GM23338 (cell line): ENCODE results near the gene SCTR. TPM values are rescaled to one million over a fixed set of nuclear protein-coding genes. Genes with fewer than 3 reads are reported as not detected.

Source experiments
- ATAC-seq: fragments of 200-7000 bp; cut with Tn5 transposase; 3 replicates; pipeline ENCODE4 v1.9.1; 2020
- DNase-seq: peaks from one replicate; pipeline ENCODE4 v3.0.0-alpha.2; 2015; ENCODE audit warnings: low spot score
- H2AFZ ChIP-seq: fragments of 200-600 bp; sonication (generic); 2 replicates; pipeline ENCODE4 v1.8.0; 2016; ENCODE audit warnings: antibody characterized with exemption, mild to moderate bottlenecking, moderate library complexity
- H3F3A ChIP-seq: fragments of 200-600 bp; sonication (generic); replicated peaks from 2 replicates; pipeline ENCODE4 v1.8.0; 2017; ENCODE audit warnings: antibody characterized with exemption, mixed run types, low read depth
- H3K27ac ChIP-seq: fragments of 200-600 bp; sonication (generic); 2 replicates; pipeline ENCODE4 v1.6.1; 2016; ENCODE audit warnings: low read depth
- H3K27me3 ChIP-seq: fragments of 200-600 bp; sonication (generic); 2 replicates; pipeline ENCODE4 v1.8.0; 2016; ENCODE audit warnings: mild to moderate bottlenecking, mixed run types, moderate library complexity; ENCODE audit not compliant: insufficient read depth
- H3K36me3 ChIP-seq: fragments of 200-600 bp; sonication (generic); 2 replicates; pipeline ENCODE4 v1.8.0; 2016; ENCODE audit warnings: mild to moderate bottlenecking; ENCODE audit not compliant: insufficient read depth
- H3K4me1 ChIP-seq: fragments of 200-600 bp; sonication (generic); 2 replicates; pipeline ENCODE4 v1.8.0; 2016; ENCODE audit warnings: mild to moderate bottlenecking, moderate library complexity; ENCODE audit not compliant: insufficient read depth
- H3K4me2 ChIP-seq: fragments of 200-600 bp; sonication (generic); 2 replicates; pipeline ENCODE4 v1.7.1; 2017; ENCODE audit warnings: mixed run types
- H3K4me3 ChIP-seq: fragments of 200-600 bp; sonication (generic); 2 replicates; pipeline ENCODE4 v1.6.1; 2016; ENCODE audit warnings: mixed run types
- H3K79me2 ChIP-seq: fragments of 200-600 bp; sonication (generic); replicated peaks from 2 replicates; pipeline ENCODE4 v1.8.0; 2017; ENCODE audit warnings: mild to moderate bottlenecking; ENCODE audit not compliant: insufficient read depth
- H3K9me2 ChIP-seq: fragments of 200-600 bp; sonication (generic); 2 replicates; pipeline ENCODE4 v1.8.0; 2017; ENCODE audit not compliant: insufficient read depth
- H4K20me1 ChIP-seq: fragments of 200-600 bp; sonication (generic); replicated peaks from 2 replicates; pipeline ENCODE4 v1.8.0; 2017; ENCODE audit warnings: mild to moderate bottlenecking; ENCODE audit not compliant: insufficient read depth
- H3K27ac Mint-ChIP-seq: 2 replicates; pipeline ENCODE4 v1.8.0; 2020; ENCODE audit warnings: inconsistent platforms, mild to moderate bottlenecking, moderate library complexity, mixed read lengths
- H3K27me3 Mint-ChIP-seq: 3 replicates; pipeline ENCODE4 v1.8.0; 2022; ENCODE audit warnings: low read depth, mild to moderate bottlenecking, moderate library complexity, mixed read lengths, inconsistent platforms; ENCODE audit not compliant: insufficient read depth, poor library complexity
- H3K36me3 Mint-ChIP-seq: 3 replicates; pipeline ENCODE4 v1.8.0; 2021; ENCODE audit warnings: low read depth, mild to moderate bottlenecking, inconsistent platforms, moderate library complexity, mixed read lengths
- H3K4me1 Mint-ChIP-seq: 3 replicates; pipeline ENCODE4 v1.8.0; 2020; ENCODE audit warnings: mild to moderate bottlenecking, inconsistent platforms, mixed read lengths
- H3K4me3 Mint-ChIP-seq: 3 replicates; pipeline ENCODE4 v1.8.0; 2021; ENCODE audit warnings: moderate library complexity, mild to moderate bottlenecking, inconsistent platforms, mixed read lengths
- H3K9me3 Mint-ChIP-seq: 3 replicates; pipeline ENCODE4 v1.8.0; 2020; ENCODE audit warnings: moderate library complexity, mild to moderate bottlenecking, inconsistent platforms, mixed read lengths
- CREB1 ChIP-seq: fragments of 250-450 bp; sonication (Bioruptor Pico); IDR thresholded peaks from 2 replicates; pipeline ENCODE4 v1.5.0; 2020; ENCODE audit warnings: low read depth, mild to moderate bottlenecking, moderate library complexity
- ETS1 ChIP-seq: IDR thresholded peaks from 2 replicates; pipeline ENCODE4 v1.6.1; 2016; ENCODE audit warnings: antibody characterized with exemption
- EZH2 ChIP-seq: fragments of 200-600 bp; sonication (generic); IDR thresholded peaks from one replicate; pipeline ENCODE4 v1.8.0; 2017; ENCODE audit warnings: antibody characterized with exemption, mild to moderate bottlenecking, low read depth; ENCODE audit not compliant: unreplicated experiment
- EZH2phosphoT487 ChIP-seq: fragments of 200-600 bp; sonication (generic); IDR thresholded peaks from one replicate; pipeline ENCODE4 v1.8.1; 2018; ENCODE audit warnings: antibody characterized with exemption; ENCODE audit not compliant: unreplicated experiment
- JUNB ChIP-seq: IDR thresholded peaks from one replicate; pipeline ENCODE4 v1.6.1; 2016; ENCODE audit warnings: antibody characterized with exemption; ENCODE audit not compliant: unreplicated experiment
- POLR2AphosphoS5 ChIP-seq: IDR thresholded peaks from 2 replicates; pipeline ENCODE4 v1.6.1; 2016; ENCODE audit warnings: antibody characterized with exemption, low read depth
- STAT1 ChIP-seq: IDR thresholded peaks from one replicate; pipeline ENCODE4 v1.6.1; 2016; ENCODE audit warnings: antibody characterized with exemption; ENCODE audit not compliant: unreplicated experiment
- ZNF114 ChIP-seq: fragments of 250-450 bp; sonication (Bioruptor Pico); IDR thresholded peaks from 2 replicates; pipeline ENCODE4 v1.5.0; 2020; ENCODE audit warnings: mild to moderate bottlenecking, moderate library complexity
- ZNF331 ChIP-seq: fragments of 250-450 bp; sonication (Bioruptor Pico); IDR thresholded peaks from 2 replicates; pipeline ENCODE4 v1.5.0; 2020; ENCODE audit warnings: low read depth, mild to moderate bottlenecking, moderate library complexity
- polyA plus RNA-seq: library from polyadenylated mRNA; unstranded; fragments of >200 nt; fragmentation: Nextera tagmentation; extraction: Ambion mirVana; gene quantifications from 2 replicates; pipeline ENCODE4 v1.2.1, GENCODE V29; 2016
- total RNA-seq: library from RNA; depleted of rRNA; stranded (reverse); fragments of >200 nt; shearing (Covaris generic); gene quantifications from 2 replicates; pipeline ENCODE4 v1.2.3, GENCODE V29; 2014
- TF ChIP-seq, protein P1 (sequence below): fragments of 250-450 bp; sonication (Bioruptor Pico); IDR thresholded peaks from 2 replicates; pipeline ENCODE4 v1.5.0; 2020; ENCODE audit warnings: mild to moderate bottlenecking, moderate library complexity
- TF ChIP-seq, protein P2 (sequence below): IDR thresholded peaks from one replicate; pipeline ENCODE4 v1.6.1; 2018; ENCODE audit warnings: antibody characterized with exemption; ENCODE audit not compliant: unreplicated experiment
- TF ChIP-seq, protein P3 (sequence below), 2 experiments: fragments of 200-600 bp in 1 of 2; sonication (generic) in 1 of 2; conservative IDR thresholded peaks; 2 replicates each; pipeline versions ENCODE4 v1.5.1 to v1.6.1; 2016 to 2017; ENCODE audit warnings: antibody characterized with exemption in 2 of 2, low read depth in 2 of 2, mild to moderate bottlenecking in 2 of 2, moderate library complexity in 1 of 2

SCTR gene
- total and polyA plus RNA-seq, 2 experiments from 2014 or later, result not detected

- TF ChIP-seq, protein P1, sequence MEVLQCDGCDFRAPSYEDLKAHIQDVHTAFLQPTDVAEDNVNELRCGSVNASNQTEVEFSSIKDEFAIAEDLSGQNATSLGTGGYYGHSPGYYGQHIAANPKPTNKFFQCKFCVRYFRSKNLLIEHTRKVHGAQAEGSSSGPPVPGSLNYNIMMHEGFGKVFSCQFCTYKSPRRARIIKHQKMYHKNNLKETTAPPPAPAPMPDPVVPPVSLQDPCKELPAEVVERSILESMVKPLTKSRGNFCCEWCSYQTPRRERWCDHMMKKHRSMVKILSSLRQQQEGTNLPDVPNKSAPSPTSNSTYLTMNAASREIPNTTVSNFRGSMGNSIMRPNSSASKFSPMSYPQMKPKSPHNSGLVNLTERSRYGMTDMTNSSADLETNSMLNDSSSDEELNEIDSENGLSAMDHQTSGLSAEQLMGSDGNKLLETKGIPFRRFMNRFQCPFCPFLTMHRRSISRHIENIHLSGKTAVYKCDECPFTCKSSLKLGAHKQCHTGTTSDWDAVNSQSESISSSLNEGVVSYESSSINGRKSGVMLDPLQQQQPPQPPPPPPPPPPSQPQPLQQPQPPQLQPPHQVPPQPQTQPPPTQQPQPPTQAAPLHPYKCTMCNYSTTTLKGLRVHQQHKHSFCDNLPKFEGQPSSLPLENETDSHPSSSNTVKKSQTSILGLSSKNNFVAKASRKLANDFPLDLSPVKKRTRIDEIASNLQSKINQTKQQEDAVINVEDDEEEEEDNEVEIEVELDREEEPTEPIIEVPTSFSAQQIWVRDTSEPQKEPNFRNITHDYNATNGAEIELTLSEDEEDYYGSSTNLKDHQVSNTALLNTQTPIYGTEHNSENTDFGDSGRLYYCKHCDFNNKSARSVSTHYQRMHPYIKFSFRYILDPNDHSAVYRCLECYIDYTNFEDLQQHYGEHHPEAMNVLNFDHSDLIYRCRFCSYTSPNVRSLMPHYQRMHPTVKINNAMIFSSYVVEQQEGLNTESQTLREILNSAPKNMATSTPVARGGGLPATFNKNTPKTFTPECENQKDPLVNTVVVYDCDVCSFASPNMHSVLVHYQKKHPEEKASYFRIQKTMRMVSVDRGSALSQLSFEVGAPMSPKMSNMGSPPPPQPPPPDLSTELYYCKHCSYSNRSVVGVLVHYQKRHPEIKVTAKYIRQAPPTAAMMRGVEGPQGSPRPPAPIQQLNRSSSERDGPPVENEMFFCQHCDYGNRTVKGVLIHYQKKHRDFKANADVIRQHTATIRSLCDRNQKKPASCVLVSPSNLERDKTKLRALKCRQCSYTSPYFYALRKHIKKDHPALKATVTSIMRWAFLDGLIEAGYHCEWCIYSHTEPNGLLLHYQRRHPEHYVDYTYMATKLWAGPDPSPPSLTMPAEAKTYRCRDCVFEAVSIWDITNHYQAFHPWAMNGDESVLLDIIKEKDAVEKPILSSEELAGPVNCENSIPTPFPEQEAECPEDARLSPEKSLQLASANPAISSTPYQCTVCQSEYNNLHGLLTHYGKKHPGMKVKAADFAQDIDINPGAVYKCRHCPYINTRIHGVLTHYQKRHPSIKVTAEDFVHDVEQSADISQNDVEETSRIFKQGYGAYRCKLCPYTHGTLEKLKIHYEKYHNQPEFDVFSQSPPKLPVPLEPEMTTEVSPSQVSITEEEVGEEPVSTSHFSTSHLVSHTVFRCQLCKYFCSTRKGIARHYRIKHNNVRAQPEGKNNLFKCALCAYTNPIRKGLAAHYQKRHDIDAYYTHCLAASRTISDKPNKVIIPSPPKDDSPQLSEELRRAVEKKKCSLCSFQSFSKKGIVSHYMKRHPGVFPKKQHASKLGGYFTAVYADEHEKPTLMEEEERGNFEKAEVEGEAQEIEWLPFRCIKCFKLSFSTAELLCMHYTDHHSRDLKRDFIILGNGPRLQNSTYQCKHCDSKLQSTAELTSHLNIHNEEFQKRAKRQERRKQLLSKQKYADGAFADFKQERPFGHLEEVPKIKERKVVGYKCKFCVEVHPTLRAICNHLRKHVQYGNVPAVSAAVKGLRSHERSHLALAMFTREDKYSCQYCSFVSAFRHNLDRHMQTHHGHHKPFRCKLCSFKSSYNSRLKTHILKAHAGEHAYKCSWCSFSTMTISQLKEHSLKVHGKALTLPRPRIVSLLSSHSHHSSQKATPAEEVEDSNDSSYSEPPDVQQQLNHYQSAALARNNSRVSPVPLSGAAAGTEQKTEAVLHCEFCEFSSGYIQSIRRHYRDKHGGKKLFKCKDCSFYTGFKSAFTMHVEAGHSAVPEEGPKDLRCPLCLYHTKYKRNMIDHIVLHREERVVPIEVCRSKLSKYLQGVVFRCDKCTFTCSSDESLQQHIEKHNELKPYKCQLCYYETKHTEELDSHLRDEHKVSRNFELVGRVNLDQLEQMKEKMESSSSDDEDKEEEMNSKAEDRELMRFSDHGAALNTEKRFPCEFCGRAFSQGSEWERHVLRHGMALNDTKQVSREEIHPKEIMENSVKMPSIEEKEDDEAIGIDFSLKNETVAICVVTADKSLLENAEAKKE (CRISPR knock-in tag), result no peak
- no peak for TF ChIP-seq EZH2
These were observed 45.3 kb downstream of the SCTR start (continued) for GRCh38 chr2:119478978-119479295.

DNA sequence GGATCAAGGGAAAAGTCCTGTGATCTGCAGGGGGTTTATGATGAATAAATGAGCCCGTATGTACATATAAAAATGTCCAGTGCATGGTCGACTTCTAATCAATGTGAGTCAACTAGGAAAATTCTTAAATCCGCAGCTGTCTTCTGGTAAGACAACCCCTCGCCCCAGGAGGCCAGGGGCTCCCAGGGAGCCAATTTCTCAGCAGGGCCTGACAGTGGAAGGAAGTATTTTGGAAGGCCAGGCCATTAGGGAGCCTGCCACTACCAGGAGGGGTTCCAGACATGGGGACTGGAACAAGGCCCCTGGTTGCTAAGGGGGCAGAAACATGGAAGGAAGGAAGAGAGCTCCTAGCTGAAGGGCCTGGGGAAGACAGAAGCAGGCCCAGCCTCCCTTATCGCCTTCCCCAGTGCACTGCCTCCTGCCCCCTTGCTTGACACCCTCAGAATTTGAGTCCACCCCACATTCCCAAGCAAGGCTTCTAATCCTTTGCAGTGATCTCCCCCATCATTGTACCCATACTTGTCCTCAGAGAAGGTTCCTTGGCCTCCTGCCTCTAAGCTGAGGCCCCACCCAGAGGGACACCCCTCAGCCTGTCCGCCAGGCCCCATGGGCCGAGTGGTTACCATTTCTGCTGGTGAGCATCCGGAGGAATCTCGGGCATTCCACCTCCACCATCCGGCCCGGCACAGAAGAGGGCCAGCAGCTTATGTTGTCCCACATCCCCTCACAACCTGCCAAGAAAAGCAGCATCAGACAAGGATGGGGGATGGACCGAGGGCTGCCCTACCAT lies 45.9 kb downstream of the SCTR start:
- Histone ChIP-seq H3K4me2 (no peak overlapping the region), H3K4me3 (no peak overlapping the region), H3K4me1 (peaks cover 7% of the 10 kb centered on the region), H3K27ac (no peak overlapping the region), H3K79me2 (no peaks in the 10 kb centered on the region), H3K9me2 (no peaks in the 10 kb centered on the region), H4K20me1 (no peaks in the 10 kb centered on the region), H3K27me3 (no peaks in the 10 kb centered on the region), H3F3A (no peaks in the 10 kb centered on the region), H2AFZ (no peak overlapping the region), H3K36me3 (no peaks in the 10 kb centered on the region)
- ATAC-seq (no peak), DNase-seq (no peak)
- Mint-ChIP-seq H3K27me3 (no peaks in the 10 kb centered on the region), H3K36me3 (no peaks in the 10 kb centered on the region), H3K9me3 (no peaks in the 10 kb centered on the region; the same call in 2 of the 3 replicates), H3K4me3 (no peak overlapping the region), H3K27ac (no peak overlapping the region), H3K4me1 (peaks cover 21% of the 10 kb centered on the region)
- TF ChIP-seq JUNB (no peak), ZNF331 (no peak), CREB1 (CRISPR knock-in tag) (no peak), ETS1 (no peak), STAT1 (no peak), ZNF114 (CRISPR knock-in tag) (no peak), EZH2 (no peak), EZH2phosphoT487 (no peak), POLR2AphosphoS5 (no peak)
- TF ChIP-seq, protein P2, sequence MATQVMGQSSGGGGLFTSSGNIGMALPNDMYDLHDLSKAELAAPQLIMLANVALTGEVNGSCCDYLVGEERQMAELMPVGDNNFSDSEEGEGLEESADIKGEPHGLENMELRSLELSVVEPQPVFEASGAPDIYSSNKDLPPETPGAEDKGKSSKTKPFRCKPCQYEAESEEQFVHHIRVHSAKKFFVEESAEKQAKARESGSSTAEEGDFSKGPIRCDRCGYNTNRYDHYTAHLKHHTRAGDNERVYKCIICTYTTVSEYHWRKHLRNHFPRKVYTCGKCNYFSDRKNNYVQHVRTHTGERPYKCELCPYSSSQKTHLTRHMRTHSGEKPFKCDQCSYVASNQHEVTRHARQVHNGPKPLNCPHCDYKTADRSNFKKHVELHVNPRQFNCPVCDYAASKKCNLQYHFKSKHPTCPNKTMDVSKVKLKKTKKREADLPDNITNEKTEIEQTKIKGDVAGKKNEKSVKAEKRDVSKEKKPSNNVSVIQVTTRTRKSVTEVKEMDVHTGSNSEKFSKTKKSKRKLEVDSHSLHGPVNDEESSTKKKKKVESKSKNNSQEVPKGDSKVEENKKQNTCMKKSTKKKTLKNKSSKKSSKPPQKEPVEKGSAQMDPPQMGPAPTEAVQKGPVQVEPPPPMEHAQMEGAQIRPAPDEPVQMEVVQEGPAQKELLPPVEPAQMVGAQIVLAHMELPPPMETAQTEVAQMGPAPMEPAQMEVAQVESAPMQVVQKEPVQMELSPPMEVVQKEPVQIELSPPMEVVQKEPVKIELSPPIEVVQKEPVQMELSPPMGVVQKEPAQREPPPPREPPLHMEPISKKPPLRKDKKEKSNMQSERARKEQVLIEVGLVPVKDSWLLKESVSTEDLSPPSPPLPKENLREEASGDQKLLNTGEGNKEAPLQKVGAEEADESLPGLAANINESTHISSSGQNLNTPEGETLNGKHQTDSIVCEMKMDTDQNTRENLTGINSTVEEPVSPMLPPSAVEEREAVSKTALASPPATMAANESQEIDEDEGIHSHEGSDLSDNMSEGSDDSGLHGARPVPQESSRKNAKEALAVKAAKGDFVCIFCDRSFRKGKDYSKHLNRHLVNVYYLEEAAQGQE, result no peak
- TF ChIP-seq, protein P3, sequence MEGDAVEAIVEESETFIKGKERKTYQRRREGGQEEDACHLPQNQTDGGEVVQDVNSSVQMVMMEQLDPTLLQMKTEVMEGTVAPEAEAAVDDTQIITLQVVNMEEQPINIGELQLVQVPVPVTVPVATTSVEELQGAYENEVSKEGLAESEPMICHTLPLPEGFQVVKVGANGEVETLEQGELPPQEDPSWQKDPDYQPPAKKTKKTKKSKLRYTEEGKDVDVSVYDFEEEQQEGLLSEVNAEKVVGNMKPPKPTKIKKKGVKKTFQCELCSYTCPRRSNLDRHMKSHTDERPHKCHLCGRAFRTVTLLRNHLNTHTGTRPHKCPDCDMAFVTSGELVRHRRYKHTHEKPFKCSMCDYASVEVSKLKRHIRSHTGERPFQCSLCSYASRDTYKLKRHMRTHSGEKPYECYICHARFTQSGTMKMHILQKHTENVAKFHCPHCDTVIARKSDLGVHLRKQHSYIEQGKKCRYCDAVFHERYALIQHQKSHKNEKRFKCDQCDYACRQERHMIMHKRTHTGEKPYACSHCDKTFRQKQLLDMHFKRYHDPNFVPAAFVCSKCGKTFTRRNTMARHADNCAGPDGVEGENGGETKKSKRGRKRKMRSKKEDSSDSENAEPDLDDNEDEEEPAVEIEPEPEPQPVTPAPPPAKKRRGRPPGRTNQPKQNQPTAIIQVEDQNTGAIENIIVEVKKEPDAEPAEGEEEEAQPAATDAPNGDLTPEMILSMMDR (conservative IDR thresholded peaks at IDR 0.05; ENCODE audit: low read depth in 2 of 2), result no peak
